Liver (tissue), 9 donors: ENCODE data around the gene TMEM236. TPM values are rescaled to one million over a fixed set of nuclear protein-coding genes. Genes with fewer than 3 reads are reported as not detected.

ENCODE experiments used
- DNase-seq: peaks from one replicate; pipeline ENCODE4 v3.0.0-alpha.2; 2017; ENCODE audit warnings: low spot score
- H3K27ac ChIP-seq, 2 donors: one replicate each; pipeline ENCODE4 v1.7.0; 2013; ENCODE audit warnings: inconsistent platforms in 2 of 2, low read length in 2 of 2, control low read depth in 1 of 2, low read depth in 1 of 2, mild to moderate bottlenecking in 1 of 2
- H3K27me3 ChIP-seq, 4 donors: one replicate each; pipeline versions ENCODE4 v1.6.1 to v1.7.0; 2013; ENCODE audit warnings: low read length in 3 of 4, inconsistent platforms in 1 of 4, mild to moderate bottlenecking in 1 of 4, moderate library complexity in 1 of 4; ENCODE audit not compliant: control insufficient read depth in 4 of 4, insufficient read depth in 4 of 4
- H3K36me3 ChIP-seq, 4 donors: one replicate each; pipeline versions ENCODE4 v1.6.1 to v1.7.0; 2013; ENCODE audit warnings: low read length in 3 of 4, mild to moderate bottlenecking in 3 of 4, low read depth in 1 of 4, moderate library complexity in 1 of 4; ENCODE audit not compliant: control insufficient read depth in 4 of 4, insufficient read depth in 3 of 4
- H3K4me1 ChIP-seq, 4 donors: one replicate each; pipeline versions ENCODE4 v1.6.1 to v1.7.0; 2013; ENCODE audit warnings: low read length in 3 of 4, mild to moderate bottlenecking in 3 of 4, moderate library complexity in 1 of 4; ENCODE audit not compliant: control insufficient read depth in 4 of 4, insufficient read depth in 4 of 4
- H3K4me3 ChIP-seq, 3 donors: one replicate each; pipeline versions ENCODE4 v1.6.1 to v1.7.0; 2013; ENCODE audit warnings: low read length in 3 of 3, control low read depth in 1 of 3, low read depth in 1 of 3, mild to moderate bottlenecking in 1 of 3
- H3K9ac ChIP-seq, 2 donors: one replicate each; pipeline ENCODE4 v1.7.0; 2013; ENCODE audit warnings: low read length in 2 of 2, mild to moderate bottlenecking in 2 of 2, moderate library complexity in 2 of 2, control low read depth in 1 of 2, low read depth in 1 of 2
- H3K9me3 ChIP-seq, 4 donors: one replicate each; pipeline versions ENCODE4 v1.6.1 to v1.7.0; 2013; ENCODE audit warnings: low read length in 3 of 4; ENCODE audit not compliant: control insufficient read depth in 4 of 4
- ATF3 ChIP-seq: IDR thresholded peaks from 2 replicates; pipeline ENCODE4 v1.6.1; 2016; ENCODE audit warnings: antibody characterized with exemption
- CTCF ChIP-seq: fragments of 150-350 bp; IDR thresholded peaks from 2 replicates; pipeline ENCODE4 v1.5.1; 2017; ENCODE audit warnings: improper control_type of control experiment, low read depth, low read length; ENCODE audit not compliant: missing input control
- GABPA ChIP-seq, 2 donors: IDR thresholded peaks in 1 of 2; conservative IDR thresholded peaks in 1 of 2; 2 replicates each; pipeline ENCODE4 v1.6.1; 2016; ENCODE audit warnings: antibody characterized with exemption in 2 of 2, mild to moderate bottlenecking in 1 of 2, moderate library complexity in 1 of 2
- NR2F2 ChIP-seq: IDR thresholded peaks from 2 replicates; pipeline ENCODE4 v1.6.1; 2016; ENCODE audit warnings: antibody characterized with exemption
- RAD21 ChIP-seq, 2 donors: IDR thresholded peaks; 2 replicates each; pipeline ENCODE4 v1.6.1; 2016; ENCODE audit warnings: antibody characterized with exemption in 2 of 2, mild to moderate bottlenecking in 2 of 2
- REST ChIP-seq: IDR thresholded peaks from 2 replicates; pipeline ENCODE4 v1.6.1; 2016; ENCODE audit warnings: antibody characterized with exemption, mild to moderate bottlenecking
- RXRA ChIP-seq, 2 donors: IDR thresholded peaks; 2 replicates each; pipeline ENCODE4 v1.6.1; 2017 to 2018; ENCODE audit warnings: antibody characterized with exemption in 2 of 2, mild to moderate bottlenecking in 1 of 2
- TAF1 ChIP-seq: conservative IDR thresholded peaks from 2 replicates; pipeline ENCODE4 v1.6.1; 2016; ENCODE audit warnings: antibody characterized with exemption, mild to moderate bottlenecking
- ZBTB33 ChIP-seq: IDR thresholded peaks from 2 replicates; pipeline ENCODE4 v1.6.1; 2016; ENCODE audit warnings: antibody characterized with exemption
- WGBS: extraction: QIAGEN DNeasy Blood & Tissue Kit; methylation state at CpG from one replicate; pipeline ENCODE4 v1.1.7; 2013; 5-methylcytosine and 5-hydroxymethylcytosine counted together
- polyA plus RNA-seq, 2 donors: library from polyadenylated mRNA; stranded (reverse) in 1 of 2; unstranded in 1 of 2; fragments of 200-250 nt in 1 of 2; fragments of >200 nt in 1 of 2; fragmentation: Nextera tagmentation in 1 of 2; extraction: Ambion mirVana in 1 of 2; gene quantifications; one replicate each; pipeline versions ENCODE4 v1.2.1 to v1.2.3, GENCODE V29; 2013 to 2015
- total RNA-seq, 2 donors: library from RNA; depleted of rRNA; stranded (reverse); fragments of >200 nt; gene quantifications; one replicate each; pipeline ENCODE4 v1.2.3, GENCODE V29; 2014
- donor health status: healthy.
- donor health status: healthy.
- donor health status: healthy.
- donor health status: healthy.
- donor health status: healthy.

TMEM236 gene
- total and polyA plus RNA-seq, 4 donors = 0.07 to 0.28 (median 0.12) TPM

GRCh38 chr10:17780727-17781126 is 28.7 kb downstream of the TMEM236 start:
- no peak for DNase-seq
- Histone ChIP-seq H3K4me1 (no peaks in the 10 kb centered on the region), H3K27ac (no peak overlapping the region), H3K4me3 (no peak overlapping the region), H3K9me3 (no peaks in the 10 kb centered on the region), H3K9ac (no peak overlapping the region), H3K36me3 (no peaks in the 10 kb centered on the region), H3K27me3 (no peaks in the 10 kb centered on the region)
- WGBS = 93% methylated on average over 4 of the region's 4 CpGs
- TF ChIP-seq ZBTB33 (no peak), CTCF (no peak), GABPA (IDR thresholded peaks at IDR 0.05 in 1 of 2, conservative IDR thresholded peaks at IDR 0.05 in 1 of 2) (no peak), RXRA (IDR thresholded peaks at IDR 0.05) (no peak), ATF3 (no peak), RAD21 (IDR thresholded peaks at IDR 0.05) (no peak)

GRCh38 chr10:17781856-17782255 is 29.9 kb downstream of the TMEM236 start:
- Histone ChIP-seq H3K4me3 (no peak overlapping the region), H3K4me1 (no peaks in the 10 kb centered on the region), H3K27me3 (no peaks in the 10 kb centered on the region), H3K36me3 (no peaks in the 10 kb centered on the region), H3K9me3 (no peaks in the 10 kb centered on the region), H3K27ac (no peak overlapping the region), H3K9ac (no peak overlapping the region)
- WGBS = 86% methylated on average over 2 of the region's 2 CpGs
- no peak for DNase-seq
- TF ChIP-seq NR2F2 (no peak), REST (no peak)

GRCh38 chr10:17782921-17783665 is 31.1 kb downstream of the TMEM236 start:
- H3K9ac ChIP-seq = no peak overlapping the region
- 77% methylated on average over 16 of the region's 16 CpGs for WGBS
- no peak overlapping the region for H3K4me3 ChIP-seq
- DNase-seq = no peak
- no peaks in the 10 kb centered on the region for H3K36me3 ChIP-seq
- no peak overlapping the region for H3K27ac ChIP-seq
- no peaks in the 10 kb centered on the region for H3K27me3 ChIP-seq
- TF ChIP-seq ATF3 (no peak), NR2F2 (peak; percentile 79), TAF1 (no peak), REST (no peak)
- no peaks in the 10 kb centered on the region for H3K4me1 ChIP-seq
- no peaks in the 10 kb centered on the region for H3K9me3 ChIP-seq
